Dedifferentiated amniotic fluid mesenchymal stem cell (primary cell): ENCODE results near the gene TMX1.
"Not testable (repeated sequence)": the region's sequence is repeated elsewhere in the genome, so short reads cannot be mapped to it uniquely, and the experiment has no call there.

Experiments
- DNase-seq: peaks from one replicate; pipeline ENCODE4 v3.0.0-alpha.2; 2016; ENCODE audit errors: extremely low spot score

TMX1 gene, protein sequence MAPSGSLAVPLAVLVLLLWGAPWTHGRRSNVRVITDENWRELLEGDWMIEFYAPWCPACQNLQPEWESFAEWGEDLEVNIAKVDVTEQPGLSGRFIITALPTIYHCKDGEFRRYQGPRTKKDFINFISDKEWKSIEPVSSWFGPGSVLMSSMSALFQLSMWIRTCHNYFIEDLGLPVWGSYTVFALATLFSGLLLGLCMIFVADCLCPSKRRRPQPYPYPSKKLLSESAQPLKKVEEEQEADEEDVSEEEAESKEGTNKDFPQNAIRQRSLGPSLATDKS

DNA sequence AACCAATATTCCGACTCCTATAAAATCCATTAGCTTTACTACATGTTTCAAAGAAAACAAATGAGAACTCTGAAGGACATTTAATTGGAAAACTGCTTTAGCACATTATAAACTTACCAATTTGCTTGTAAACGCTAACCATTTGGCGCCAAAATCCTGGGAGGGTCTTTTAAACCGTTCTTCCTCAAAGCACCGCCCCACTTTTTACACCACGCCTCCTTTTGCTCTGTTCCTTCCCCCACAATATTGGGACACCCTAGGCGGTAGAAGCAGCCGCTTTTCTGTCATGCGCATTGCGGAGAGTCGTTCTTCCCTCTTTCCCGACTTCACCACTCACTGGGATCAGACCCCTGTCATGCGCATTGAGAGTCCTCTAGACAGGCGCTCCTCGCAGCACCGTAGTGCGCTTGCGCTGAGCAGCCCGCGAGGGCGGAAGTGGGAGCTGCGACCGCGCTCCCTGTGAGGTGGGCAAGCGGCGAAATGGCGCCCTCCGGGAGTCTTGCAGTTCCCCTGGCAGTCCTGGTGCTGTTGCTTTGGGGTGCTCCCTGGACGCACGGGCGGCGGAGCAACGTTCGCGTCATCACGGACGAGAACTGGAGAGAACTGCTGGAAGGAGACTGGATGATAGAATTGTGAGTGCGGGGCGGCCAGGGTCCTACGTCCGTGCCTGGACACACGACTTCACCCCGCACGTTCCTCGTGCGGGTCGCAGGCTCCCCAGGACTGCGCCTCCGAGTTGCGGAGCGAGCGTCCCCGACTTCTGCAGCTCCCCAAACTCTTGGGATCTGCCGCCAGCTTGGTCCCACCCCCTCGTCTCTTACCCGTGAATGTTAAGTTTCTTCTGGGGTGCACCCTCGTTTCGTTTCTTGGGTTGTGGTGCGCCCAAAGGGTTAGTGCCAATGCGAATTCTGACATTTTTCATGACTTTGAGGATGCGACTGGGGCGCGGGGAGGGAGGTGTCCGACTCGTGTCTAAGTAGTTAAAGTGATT is at the start of gene TMX1:
Gene TMX1, plus strand, starts transcription at position 435 of the 991 bp plus-strand sequence. Its CDS starts 46 bp downstream, at position 481.
- peak; percentile 99 for DNase-seq

DNA sequence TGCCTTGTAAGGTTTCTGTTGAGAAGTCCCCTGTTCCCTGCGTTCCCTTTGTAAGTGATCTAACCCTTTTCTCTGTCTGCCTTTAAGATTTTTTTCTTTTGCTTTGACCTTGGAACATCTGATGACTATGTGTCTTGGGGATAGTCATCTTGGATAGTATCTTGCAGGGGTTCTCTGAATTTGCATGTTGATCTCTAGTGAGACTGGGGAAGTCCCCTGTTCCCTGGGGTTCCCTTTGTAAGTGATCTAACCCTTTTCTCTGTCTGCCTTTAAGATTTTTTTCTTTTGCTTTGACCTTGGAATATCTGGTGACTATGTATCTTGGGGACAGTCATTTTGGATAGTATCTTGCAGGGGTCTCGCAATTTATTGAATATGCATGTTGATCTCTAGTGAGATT is 38.2 kb upstream of the TMX1 start:
- no peak for DNase-seq

- no peak for DNase-seq
These were observed 37.0 kb upstream of the TMX1 start for GRCh38 chr14:51202914-51203665.

- no peak for DNase-seq
These were observed 36.2 kb upstream of the TMX1 start for GRCh38 chr14:51203881-51204280.

- no peak for DNase-seq
These were observed 34.6 kb upstream of the TMX1 start for GRCh38 chr14:51205486-51205885.

GRCh38 chr14:51206462-51206861 is 33.6 kb upstream of the TMX1 start:
- no peak for DNase-seq

DNA sequence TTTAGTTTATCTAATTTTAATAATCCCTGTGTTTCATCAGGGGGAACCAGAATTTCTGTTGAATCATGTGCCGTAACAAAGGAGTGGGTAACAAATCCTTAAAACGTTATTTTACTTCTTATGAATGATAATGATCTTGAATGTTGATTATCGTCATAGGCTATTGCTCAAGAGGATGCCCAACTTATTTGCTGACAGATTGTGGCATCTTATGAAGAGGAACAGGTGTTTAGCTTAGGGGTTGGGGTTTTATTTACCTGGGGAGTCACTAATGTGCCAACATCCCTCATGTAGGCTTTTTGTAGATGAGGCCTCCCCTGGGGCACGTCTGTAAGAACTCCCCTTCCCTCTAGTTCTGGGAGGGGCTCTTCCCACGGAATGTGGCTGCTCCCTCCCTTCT is 32.4 kb upstream of the TMX1 start:
- DNase-seq, result no peak

DNA sequence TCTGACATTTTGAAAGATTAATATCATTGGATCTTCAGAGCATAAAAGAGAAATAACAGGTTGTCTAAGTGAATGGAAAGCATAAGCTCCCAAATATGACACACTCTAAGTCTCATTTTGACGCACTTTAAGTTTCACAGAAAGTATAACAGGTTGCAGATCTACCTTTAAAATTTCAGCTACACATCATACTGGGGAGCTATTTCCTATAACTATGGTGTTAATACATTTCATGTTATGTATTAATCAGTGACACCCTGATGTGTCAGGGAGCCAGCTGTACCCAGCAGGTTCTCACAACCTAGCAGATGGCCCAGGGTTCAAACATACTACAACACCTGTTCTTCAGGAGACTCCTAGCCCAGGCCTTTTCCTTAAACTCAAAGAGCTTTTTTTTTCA is 31.1 kb upstream of the TMX1 start:
- no peak for DNase-seq

DNA sequence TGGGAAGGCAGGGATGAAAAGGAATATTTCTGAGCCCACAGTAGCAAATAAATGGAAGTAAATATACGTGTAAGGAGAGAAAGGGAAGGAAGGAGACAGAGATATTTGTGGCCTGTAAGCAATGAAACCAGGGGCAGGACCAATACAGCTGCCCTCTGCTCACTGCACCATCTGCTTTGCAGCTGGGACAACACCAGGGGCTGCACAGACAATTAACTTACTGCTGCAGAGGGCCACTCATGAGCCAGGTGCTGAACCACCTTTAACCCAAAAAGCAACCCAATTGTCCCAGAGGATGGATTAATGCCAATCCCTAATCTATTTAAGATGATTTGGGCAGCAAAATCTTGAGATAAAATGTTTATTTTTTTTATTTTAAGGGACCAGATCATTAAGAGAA is 30.6 kb upstream of the TMX1 start:
- DNase-seq, result no peak

- DNase-seq, result no peak
These were observed 29.5 kb upstream of the TMX1 start for GRCh38 chr14:51210594-51210993.

GRCh38 chr14:51211149-51211548 is 28.9 kb upstream of the TMX1 start:
- DNase-seq, result no peak

- DNase-seq, result no peak
These were observed 23.4 kb upstream of the TMX1 start for GRCh38 chr14:51216602-51217001.

DNA sequence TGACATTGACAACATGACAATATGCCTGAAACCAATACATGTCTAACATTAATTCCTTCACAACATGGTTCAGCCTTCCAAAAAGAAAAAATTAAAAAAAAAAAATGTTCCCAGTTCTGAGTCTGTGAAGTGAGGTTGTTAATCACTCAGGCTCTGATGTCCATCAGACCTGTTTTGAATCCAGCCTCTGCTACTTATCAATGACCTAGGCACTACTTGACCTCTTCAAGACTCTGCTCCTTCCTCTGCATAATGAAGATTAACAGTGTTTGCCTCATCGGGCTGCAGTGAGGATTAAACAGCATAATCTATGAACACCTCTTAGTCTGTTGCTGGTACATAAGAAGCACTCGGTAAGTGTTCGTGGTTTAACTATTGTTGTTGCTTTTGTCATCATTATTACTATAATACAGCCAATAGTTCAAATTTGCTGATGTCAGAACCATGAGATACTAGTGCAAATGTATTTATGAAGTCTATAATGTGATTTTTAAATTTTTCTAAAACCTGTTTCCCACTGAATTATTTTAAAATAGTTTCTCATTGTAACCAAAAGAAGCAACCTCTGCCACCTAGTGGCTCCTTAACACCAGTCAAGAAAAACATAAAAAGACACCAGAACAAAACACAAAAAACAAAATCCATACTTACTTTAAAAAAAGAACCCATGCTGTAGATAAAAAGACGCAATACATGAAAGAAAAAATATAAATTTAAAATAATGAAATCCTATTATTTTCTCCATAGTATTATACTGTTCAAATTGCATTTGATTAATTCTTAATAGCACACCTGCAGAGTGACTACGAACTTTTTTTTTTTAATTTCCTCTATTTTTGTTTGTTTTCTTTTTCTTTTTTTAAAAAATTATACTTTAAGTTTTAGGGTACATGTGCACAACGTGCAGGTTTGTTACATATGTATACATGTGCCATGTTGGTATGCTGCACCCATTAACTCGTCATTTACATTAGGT is 20.3 kb upstream of the TMX1 start:
- DNase-seq, result peak; percentile 45

DNA sequence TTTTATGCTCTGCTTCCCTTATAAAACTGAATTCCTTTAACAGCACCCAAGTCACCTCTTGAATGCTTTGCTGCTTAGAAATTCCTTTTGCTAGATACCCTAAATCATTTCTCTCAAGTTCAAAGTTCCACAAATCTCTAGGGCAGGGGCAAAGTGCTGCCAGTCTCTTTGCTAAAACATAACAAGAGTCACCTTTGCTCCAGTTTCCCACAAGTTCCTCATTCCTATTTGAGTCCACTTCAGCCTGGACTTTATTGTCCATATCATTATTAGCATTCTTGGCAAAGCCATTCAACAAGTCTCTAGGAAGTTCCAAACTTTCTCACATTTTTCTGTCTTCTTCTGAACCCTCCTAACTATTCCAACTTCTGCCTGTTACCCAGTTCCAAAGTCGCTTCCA is 16.6 kb upstream of the TMX1 start:
- DNase-seq, result not testable (repeated sequence)

- DNase-seq, result no peak
These were observed 15.5 kb upstream of the TMX1 start for GRCh38 chr14:51224551-51224950.

GRCh38 chr14:51225751-51226150 is 14.3 kb upstream of the TMX1 start:
- DNase-seq, result no peak

GRCh38 chr14:51228391-51228790 is 11.7 kb upstream of the TMX1 start:
- DNase-seq, result no peak

DNA sequence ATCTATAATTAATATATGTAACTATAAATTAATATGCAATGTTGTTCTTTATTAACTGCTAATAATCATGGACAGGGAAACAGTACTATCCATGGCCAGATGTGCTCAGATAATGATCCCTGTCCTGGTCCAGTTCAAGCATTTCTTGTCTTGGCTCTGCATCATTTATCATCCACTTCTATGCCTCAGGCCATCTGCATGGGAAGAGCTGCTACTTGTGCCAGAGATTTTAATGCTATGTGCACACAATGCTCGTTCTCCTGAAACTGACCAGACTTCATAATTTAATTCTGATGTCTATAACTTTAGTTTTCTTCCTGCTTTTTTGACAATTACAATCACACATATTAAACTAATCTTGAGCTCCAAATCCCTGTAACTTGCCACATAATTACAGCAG is 11.2 kb upstream of the TMX1 start:
- DNase-seq, result peak; percentile 72

DNA sequence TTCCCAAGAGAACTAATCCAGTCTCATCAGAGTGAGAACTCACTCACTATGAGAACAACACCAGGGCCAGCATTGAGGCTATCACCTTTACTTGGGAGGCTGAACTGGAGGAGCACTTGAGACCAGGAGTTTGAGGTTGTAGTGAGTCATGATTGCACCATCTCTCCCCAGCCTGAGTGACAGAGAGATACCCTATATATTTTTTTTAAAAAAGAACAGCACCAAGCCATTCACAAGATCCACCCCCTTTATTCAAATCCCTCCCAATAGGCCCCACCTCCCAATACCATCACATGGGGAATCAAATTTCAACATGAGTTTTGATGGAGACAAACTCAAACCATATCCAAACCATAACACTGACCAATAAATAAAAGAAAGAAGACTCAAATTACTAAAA is 3.7 kb upstream of the TMX1 start:
- DNase-seq, result no peak

GRCh38 chr14:51240804-51241380 is 845 bp downstream of the TMX1 start:
- no peak for DNase-seq
